Lower leg skin (tissue), 4 donors: ENCODE measurements around the gene CTRL. TPM values are rescaled to one million over a fixed set of nuclear protein-coding genes. Genes with fewer than 3 reads are reported as not detected.

Experiments
- DNase-seq, 2 donors: peaks; one replicate each; pipeline ENCODE4 v3.0.0-alpha.2; 2019; ENCODE audit warnings: low spot score in 2 of 2
- H3K4me3 ChIP-seq: fragments of 200-600 bp; sonication (generic); 2 replicates; pipeline ENCODE4 v1.5.1; 2017; ENCODE audit warnings: mild to moderate bottlenecking, low read depth; ENCODE audit not compliant: poor library complexity, severe bottlenecking
- CTCF ChIP-seq, 3 donors: fragments of 450-650 bp; IDR thresholded peaks; one replicate each; pipeline ENCODE4 v1.5.1; 2016; ENCODE audit warnings: antibody characterized with exemption in 3 of 3, mild to moderate bottlenecking in 3 of 3, moderate library complexity in 2 of 3
- POLR2A ChIP-seq, 2 donors: fragments of 450-650 bp; IDR thresholded peaks; one replicate each; pipeline ENCODE4 v1.6.1; 2016 to 2017; ENCODE audit warnings: antibody characterized with exemption in 2 of 2, mild to moderate bottlenecking in 1 of 2, moderate library complexity in 1 of 2
- WGBS, 2 donors: methylation state at CpG; one replicate each; pipeline ENCODE4 v1.1.5; 2018; 5-methylcytosine and 5-hydroxymethylcytosine counted together
- intact Hi-C: fragments of 100-400 bp; cut with DNase I; formaldehyde crosslinking; loops from one replicate; pipeline ENCODE4 v1.15.0; 2023; ENCODE audit warnings: low total_unique reads
- total RNA-seq, 4 donors: library from RNA; depleted of rRNA; stranded (reverse); fragments of >200 nt; gene quantifications; one replicate each; pipeline ENCODE4 v1.1.0, GENCODE V29; 2016

CTRL gene
- total RNA-seq, 4 donors from 2014 or later, result 0.84 to 1.7 TPM; not detected in 2

DNA sequence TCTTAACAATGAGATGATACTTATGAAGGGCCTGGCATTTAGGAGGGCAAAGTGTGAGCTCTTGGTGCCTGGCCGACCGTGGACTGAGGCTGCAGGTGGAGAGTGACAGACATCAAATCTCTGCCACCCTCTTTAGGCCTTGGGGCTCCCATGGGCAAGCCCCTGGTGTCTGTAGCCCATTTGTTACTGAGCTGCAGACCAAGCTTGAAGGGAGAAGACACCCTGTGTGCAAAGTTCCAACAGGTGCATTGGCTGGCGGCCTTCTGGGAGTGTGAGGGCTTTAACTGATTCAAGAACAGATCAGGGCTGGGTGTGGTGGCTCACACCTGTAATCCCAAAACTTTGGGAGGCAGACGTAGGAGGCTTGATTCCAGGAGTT is 789 bp upstream of the CTRL start:
- TF ChIP-seq POLR2A (IDR thresholded peaks at IDR 0.05) (no peak), CTCF (IDR thresholded peaks at IDR 0.05) (no peak)
- 92 to 93% methylated on average over 4 of the region's 4 CpGs for WGBS, 2 donors
- DNase-seq, result no peak
- intact Hi-C loops, result no loop called here
- no peak overlapping the region for H3K4me3 ChIP-seq

GRCh38 chr16:67930678-67931211 is 917 bp downstream of the CTRL start:
- DNase-seq, result no peak
- 94% methylated on average over 16 to 17 of the region's 17 CpGs for WGBS, 2 donors
- intact Hi-C loops, result no loop called here
- TF ChIP-seq CTCF (IDR thresholded peaks at IDR 0.05) (no peak), POLR2A (IDR thresholded peaks at IDR 0.05) (no peak)
- H3K4me3 ChIP-seq, result no peak overlapping the region

- no peak for TF ChIP-seq POLR2A (IDR thresholded peaks at IDR 0.05)
- TF ChIP-seq CTCF (IDR thresholded peaks at IDR 0.05), result no peak
- 90 to 92% methylated on average over 14 of the region's 14 CpGs for WGBS, 2 donors
- no peak overlapping the region for H3K4me3 ChIP-seq
- DNase-seq, result no peak
- intact Hi-C loops, result no loop called here
Observed at GRCh38 chr16:67930191-67930590, 1.5 kb downstream of the CTRL start.

DNA sequence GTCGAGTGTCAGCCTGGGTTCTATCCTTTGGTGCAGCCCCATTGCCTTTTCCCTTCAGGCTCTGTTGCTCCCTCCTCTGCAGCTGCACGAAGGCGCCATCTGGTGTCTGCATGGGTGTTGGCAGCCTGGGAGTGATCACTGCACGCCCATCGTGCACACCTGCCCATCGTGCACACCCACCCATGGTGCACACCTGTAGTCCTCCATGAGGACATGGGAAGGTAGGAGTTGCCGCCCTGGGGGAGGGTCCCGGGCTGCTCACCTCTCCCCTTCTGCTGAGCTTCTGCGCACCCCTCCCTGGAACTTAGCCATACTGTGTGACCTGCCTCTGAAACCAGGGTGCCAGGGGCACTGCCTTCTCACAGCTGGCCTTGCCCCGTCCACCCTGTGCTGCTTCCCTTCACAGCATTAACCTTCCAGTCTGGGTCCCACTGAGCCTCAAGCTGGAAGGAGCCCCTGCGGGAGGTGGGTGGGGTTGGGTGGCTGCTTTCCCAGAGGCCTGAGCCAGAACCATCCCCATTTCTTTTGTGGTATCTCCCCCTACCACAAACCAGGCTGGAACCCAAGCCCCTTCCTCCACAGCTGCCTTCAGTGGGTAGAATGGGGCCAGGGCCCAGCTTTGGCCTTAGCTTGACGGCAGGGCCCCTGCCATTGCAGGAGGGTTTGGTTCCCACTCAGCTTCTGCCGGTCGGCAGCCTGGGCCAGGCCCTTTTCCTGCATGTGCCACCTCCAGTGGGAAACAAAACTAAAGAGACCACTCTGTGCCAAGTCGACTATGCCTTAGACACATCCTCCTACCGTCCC is 2.9 kb downstream of the CTRL start:
- intact Hi-C loops, result loop anchor here (5.0 to 10.0 kb wide), 2 partner anchors 46 to 104 kb away; partner anchors contain the start of gene NRN1L
- 45 to 47% methylated on average over 16 of the region's 16 CpGs for WGBS, 2 donors
- no peak overlapping the region for H3K4me3 ChIP-seq
- DNase-seq, result peak in 1 of 2 donors; percentile 92
- TF ChIP-seq CTCF (IDR thresholded peaks at IDR 0.05) (peak in 1 of 3 donors; percentile 85), POLR2A (IDR thresholded peaks at IDR 0.05) (no peak)

GRCh38 chr16:67928147-67928546 is 3.5 kb downstream of the CTRL start:
- DNase-seq, result no peak
- TF ChIP-seq POLR2A (IDR thresholded peaks at IDR 0.05), result no peak
- no peak for TF ChIP-seq CTCF (IDR thresholded peaks at IDR 0.05)
- intact Hi-C loops, result loop anchor here (5.0 to 10.0 kb wide), 2 partner anchors 46 to 103 kb away; partner anchors contain the start of gene NRN1L
- no peak overlapping the region for H3K4me3 ChIP-seq
- WGBS, 2 donors, result 74 to 78% methylated on average over 7 of the region's 7 CpGs
